ENCODE results near the gene SHROOM1. TPM values are rescaled to one million over a fixed set of nuclear protein-coding genes. Genes with fewer than 3 reads are reported as not detected.

SHROOM1 gene
- total RNA-seq, 1 donor from 2014 or later, result 6.5 TPM

DNA sequence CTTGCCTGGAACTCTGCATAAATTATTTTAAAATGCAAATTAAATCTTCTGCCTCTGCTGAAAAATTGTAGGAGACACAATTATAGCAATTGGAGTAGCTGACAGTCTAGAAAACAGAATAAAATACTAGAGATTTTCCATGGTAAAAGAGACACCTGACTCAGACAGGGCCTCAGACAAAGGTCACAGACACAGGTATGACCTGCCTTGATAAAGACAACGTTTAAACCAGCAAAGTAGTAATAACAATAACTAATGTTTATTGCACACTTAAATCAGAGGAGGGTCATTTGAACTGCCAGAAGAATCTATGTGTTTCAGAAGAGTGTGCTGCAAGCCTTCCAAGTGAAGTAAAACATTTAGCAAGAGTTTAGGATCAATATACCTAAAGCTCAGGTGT lies 13.4 kb downstream of the SHROOM1 start:
- H3K27me3 Mint-ChIP-seq (ENCODE audit: low read depth), result peaks cover 60% of the 10 kb centered on the region
- no peak for DNase-seq (ENCODE audit: low read depth, low spot score)
- no peaks in the 10 kb centered on the region for H3K9me3 Mint-ChIP-seq
- no peak overlapping the region for H3K4me3 Mint-ChIP-seq
- no peak overlapping the region for H3K27ac Mint-ChIP-seq (ENCODE audit: unreplicated experiment)
- H3K36me3 Mint-ChIP-seq (ENCODE audit: low read depth), result peaks cover 2% of the 10 kb centered on the region
- peaks cover 29% of the 10 kb centered on the region for H3K4me1 Mint-ChIP-seq
- TF ChIP-seq, protein P1, sequence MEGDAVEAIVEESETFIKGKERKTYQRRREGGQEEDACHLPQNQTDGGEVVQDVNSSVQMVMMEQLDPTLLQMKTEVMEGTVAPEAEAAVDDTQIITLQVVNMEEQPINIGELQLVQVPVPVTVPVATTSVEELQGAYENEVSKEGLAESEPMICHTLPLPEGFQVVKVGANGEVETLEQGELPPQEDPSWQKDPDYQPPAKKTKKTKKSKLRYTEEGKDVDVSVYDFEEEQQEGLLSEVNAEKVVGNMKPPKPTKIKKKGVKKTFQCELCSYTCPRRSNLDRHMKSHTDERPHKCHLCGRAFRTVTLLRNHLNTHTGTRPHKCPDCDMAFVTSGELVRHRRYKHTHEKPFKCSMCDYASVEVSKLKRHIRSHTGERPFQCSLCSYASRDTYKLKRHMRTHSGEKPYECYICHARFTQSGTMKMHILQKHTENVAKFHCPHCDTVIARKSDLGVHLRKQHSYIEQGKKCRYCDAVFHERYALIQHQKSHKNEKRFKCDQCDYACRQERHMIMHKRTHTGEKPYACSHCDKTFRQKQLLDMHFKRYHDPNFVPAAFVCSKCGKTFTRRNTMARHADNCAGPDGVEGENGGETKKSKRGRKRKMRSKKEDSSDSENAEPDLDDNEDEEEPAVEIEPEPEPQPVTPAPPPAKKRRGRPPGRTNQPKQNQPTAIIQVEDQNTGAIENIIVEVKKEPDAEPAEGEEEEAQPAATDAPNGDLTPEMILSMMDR (conservative IDR thresholded peaks at IDR 0.05), result no peak

DNA sequence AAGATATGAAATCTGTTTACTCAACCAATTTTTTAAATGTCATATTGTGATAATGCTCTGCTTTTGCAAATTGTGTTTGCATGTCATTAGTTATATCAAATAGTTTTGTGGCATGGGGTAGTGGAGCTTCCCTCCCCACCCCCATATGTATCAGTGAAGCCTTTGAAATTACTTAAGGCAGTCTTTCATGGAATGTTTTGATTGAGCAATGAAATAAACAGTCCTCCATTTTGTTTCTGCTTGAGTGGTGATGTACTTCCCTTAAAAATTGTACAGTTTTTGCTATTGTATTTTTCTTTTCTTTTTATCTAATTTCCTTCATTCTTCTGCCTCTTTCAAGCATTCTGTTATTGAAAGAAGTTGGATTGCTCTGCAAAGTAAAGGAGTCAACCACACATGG lies 13.9 kb downstream of the SHROOM1 start:
- Mint-ChIP-seq H3K27me3 (ENCODE audit: low read depth) (peaks cover 62% of the 10 kb centered on the region), H3K4me1 (peaks cover 25% of the 10 kb centered on the region), H3K4me3 (no peak overlapping the region), H3K9me3 (no peaks in the 10 kb centered on the region), H3K36me3 (ENCODE audit: low read depth) (peaks cover 2% of the 10 kb centered on the region), H3K27ac (ENCODE audit: unreplicated experiment) (no peak overlapping the region)
- TF ChIP-seq, protein P1 (conservative IDR thresholded peaks at IDR 0.05), result no peak
- no peak for DNase-seq (ENCODE audit: low read depth, low spot score)

DNA sequence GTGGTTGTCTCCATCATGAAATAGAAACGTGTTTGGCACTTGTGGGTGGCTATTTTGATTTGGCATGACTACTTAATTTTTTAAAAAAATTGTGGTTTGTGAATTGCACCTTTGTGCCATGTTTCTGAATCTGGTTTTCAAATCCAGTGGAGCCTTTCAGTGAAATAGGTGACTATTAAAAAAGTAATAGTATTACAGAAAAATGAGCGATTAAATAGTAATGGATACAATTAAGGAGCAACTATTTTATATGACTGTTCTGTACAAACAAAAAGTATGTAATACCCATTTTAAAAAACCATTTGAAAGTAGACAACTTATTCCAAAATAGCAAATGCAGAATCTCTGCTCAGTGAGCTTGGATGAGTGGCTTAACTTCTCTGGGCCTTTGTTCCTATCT lies 14.4 kb downstream of the SHROOM1 start:
- peaks cover 20% of the 10 kb centered on the region for H3K4me1 Mint-ChIP-seq
- H3K9me3 Mint-ChIP-seq, result no peaks in the 10 kb centered on the region
- no peak overlapping the region for H3K27ac Mint-ChIP-seq (ENCODE audit: unreplicated experiment)
- TF ChIP-seq, protein P1 (conservative IDR thresholded peaks at IDR 0.05), result no peak
- no peak for DNase-seq (ENCODE audit: low read depth, low spot score)
- H3K27me3 Mint-ChIP-seq (ENCODE audit: low read depth), result peaks cover 67% of the 10 kb centered on the region
- no peak overlapping the region for H3K4me3 Mint-ChIP-seq
- peaks cover 2% of the 10 kb centered on the region for H3K36me3 Mint-ChIP-seq (ENCODE audit: low read depth)

DNA sequence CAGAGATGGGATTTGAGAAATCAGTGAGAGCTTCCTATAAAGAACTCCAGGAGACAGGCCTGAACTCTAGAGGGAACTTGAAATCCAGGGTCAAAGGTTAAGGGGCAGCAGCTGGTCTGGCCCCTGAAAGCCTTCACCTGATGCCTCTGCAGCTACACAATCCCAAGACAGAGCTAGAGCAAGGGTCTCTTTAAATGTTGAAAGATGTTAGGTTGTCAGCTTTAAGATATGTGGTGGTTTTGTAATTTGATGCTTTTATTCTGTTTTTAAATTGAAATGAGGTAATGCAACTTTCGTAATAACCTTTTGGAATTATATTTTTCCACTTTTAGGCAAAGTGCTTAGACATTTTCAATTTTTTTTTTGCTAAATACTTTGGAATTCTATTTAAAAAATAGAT lies 15.0 kb downstream of the SHROOM1 start:
- peaks cover 73% of the 10 kb centered on the region for H3K27me3 Mint-ChIP-seq (ENCODE audit: low read depth)
- DNase-seq (ENCODE audit: low read depth, low spot score), result no peak
- H3K4me1 Mint-ChIP-seq, result peaks cover 14% of the 10 kb centered on the region
- H3K27ac Mint-ChIP-seq (ENCODE audit: unreplicated experiment), result no peak overlapping the region
- no peaks in the 10 kb centered on the region for H3K9me3 Mint-ChIP-seq
- TF ChIP-seq, protein P1 (conservative IDR thresholded peaks at IDR 0.05), result no peak
- peaks cover 2% of the 10 kb centered on the region for H3K36me3 Mint-ChIP-seq (ENCODE audit: low read depth)
- H3K4me3 Mint-ChIP-seq, result peak overlapping the region; percentile 72

DNA sequence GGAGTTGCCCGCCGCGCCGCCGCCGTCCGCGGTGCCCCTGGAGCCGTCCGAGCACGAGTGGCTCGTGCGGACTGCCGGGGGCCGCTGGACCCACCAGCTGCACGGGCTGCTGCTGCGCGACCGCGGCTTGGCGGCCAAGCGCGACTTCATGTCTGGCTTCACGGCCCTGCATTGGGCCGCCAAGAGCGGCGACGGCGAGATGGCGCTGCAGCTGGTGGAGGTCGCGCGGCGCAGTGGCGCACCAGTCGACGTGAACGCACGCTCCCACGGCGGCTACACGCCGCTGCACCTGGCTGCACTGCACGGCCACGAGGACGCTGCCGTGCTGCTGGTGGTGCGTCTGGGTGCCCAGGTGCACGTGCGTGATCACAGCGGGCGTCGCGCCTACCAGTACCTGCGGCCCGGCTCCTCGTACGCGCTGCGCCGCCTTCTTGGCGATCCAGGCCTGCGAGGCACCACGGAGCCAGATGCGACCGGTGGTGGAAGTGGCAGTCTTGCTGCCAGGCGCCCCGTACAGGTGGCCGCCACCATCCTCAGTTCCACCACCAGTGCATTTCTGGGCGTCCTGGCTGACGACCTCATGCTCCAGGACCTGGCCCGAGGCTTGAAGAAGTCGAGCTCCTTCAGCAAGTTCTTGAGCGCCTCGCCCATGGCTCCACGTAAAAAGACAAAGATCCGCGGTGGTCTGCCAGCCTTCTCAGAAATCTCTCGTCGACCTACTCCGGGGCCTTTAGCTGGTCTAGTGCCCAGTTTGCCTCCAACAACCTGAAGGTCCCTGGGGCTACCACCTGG lies 15.7 kb downstream of the SHROOM1 start:
- Mint-ChIP-seq H3K27me3 (ENCODE audit: low read depth) (peaks cover 76% of the 10 kb centered on the region), H3K9me3 (no peaks in the 10 kb centered on the region), H3K27ac (ENCODE audit: unreplicated experiment) (no peak overlapping the region), H3K4me1 (peaks cover 9% of the 10 kb centered on the region), H3K4me3 (peak overlapping the region; percentile 72), H3K36me3 (ENCODE audit: low read depth) (peaks cover 2% of the 10 kb centered on the region)
- TF ChIP-seq, protein P1 (conservative IDR thresholded peaks at IDR 0.05), result no peak
- no peak for DNase-seq (ENCODE audit: low read depth, low spot score)
